Measurements from ENCODE around the gene ATOH1.

The ATOH1 gene, protein sequence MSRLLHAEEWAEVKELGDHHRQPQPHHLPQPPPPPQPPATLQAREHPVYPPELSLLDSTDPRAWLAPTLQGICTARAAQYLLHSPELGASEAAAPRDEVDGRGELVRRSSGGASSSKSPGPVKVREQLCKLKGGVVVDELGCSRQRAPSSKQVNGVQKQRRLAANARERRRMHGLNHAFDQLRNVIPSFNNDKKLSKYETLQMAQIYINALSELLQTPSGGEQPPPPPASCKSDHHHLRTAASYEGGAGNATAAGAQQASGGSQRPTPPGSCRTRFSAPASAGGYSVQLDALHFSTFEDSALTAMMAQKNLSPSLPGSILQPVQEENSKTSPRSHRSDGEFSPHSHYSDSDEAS
- total RNA-seq, result 0 to 0.08 (median 0) reads per million in 18 experiments

GRCh38 chr4:93828332-93828994, at the start of gene ATOH1:
Gene ATOH1 (plus strand): TSS chr4:93828753. CDS start chr4:93828927, 174 bp downstream.
- no peak for DNase-seq

DNA sequence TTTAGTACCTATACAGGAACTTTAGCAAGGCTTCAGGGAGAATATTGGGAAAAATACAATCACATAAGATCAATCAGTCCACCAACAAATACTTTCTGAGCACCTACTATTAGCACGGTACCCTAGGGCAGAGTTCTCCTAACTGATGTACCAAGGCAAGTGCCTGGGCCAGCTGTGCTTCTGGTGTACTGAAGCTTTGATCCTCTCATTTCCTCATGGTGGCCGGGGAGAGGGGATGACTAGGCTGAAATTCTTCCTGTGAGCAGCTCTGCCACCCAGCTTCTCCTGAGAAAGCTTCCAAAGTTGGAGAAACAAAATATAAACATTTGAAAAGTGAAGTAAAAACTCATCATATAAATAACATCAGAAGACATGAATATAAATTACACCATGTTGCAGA, 49.3 kb upstream of the ATOH1 start:
- no peak for DNase-seq

DNA sequence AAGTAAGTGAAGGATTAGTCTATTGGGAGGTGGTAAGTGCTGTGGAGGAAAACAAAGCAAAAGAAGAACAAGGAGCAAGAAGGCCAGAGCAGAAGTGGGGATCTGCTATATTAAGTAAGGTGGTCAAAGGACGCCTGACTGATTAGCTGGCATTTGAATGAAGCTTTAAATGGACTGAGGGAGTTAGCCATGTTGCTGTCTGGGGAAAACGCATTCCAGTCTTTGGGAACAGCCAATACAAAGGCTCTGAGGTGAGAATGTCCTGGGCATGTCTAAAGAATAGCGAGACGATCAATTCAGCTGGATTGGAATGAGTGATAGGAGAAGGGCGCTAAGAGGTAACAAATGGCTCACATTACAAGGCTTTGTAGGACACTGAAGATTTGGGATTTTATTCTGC, 48.5 kb upstream of the ATOH1 start:
- DNase-seq, result no peak

DNA sequence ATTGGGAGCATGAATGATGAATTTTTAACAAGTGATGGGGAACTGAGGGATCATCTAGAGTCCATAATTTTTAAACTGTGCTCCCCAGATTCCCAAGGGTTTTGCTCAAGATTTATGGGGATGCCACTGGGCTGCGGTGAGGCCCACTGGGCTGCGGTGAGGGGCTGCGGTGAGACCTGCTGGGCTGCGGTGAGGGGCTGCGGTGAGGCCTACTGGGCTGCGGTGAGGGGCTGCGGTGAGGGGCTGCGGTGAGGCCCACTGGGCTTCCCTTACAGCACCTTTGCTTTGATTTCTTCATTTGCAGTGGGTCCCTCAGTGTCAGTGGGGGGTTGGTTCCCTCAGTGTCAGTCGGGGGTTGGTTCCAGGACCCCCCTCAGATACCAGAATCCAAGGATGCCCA, 47.4 kb upstream of the ATOH1 start:
- DNase-seq, result no peak

DNA sequence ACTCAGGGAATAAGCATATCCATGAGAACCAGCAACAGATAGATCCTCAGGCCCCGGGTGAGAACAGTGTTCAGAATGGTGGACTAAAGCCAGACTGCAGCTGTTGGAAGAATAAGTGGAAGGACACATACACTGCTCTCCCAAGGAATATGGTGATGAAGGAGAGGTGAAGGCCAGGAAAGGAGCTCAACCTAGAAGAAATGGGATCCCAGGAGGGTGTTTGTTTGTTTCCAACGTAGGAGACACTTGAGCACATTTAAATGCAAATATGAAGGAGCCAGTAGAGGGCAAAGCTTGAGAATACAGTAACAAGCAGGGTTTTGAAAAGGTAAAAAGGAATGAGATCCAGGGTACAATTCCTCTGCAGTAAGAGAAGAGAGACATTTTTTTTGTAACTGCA, 42.4 kb upstream of the ATOH1 start:
- no peak for DNase-seq

DNA sequence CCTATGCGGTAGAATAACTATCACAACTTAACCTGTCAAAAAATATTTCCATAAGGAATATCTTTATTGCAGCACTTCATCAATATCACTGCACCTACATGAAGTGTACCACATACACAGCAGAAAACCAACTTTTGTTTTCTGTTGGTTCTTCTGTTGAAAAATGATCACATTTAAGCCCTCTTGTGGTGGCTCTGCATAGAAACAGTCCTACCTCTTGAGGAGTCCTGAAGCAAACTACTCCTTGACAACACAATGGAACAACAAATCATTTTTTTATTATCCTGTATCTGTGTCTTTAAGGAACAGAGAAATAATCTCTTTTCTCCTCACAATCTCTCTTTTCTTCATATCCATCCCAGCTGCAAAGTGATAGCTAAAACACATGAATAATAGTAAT, 39.8 kb upstream of the ATOH1 start:
- DNase-seq, result peak in 1 of 2 donors; percentile 8

DNA sequence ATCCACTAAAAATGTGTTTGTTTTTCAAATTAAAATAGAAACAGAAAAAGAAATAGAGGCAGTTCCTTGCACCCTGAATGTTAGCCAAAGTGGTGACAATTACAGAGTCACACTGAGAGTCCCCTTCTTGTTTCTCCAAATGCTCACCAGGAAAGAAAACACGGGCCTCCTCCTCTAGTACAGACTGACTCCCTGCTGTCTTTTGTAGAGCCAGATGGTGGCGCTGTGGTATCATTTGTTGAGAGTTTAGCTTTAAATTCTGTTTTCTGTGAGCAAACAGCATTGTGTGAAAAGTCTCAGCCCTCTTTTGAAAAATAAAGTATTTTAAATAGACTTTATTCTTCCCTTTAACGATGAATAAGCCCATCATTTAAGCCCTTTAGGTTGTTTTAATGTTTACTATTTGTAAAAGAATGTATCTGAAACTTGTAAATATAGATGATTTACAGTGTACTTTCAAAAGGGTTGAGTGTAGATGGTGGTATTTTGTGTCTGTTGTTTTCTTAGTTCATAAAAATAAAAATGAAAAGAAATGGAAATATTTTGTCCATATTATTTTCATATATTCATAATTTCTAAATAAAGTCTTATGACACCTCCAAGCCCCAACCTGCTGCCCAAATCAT, 36.9 kb upstream of the ATOH1 start:
- DNase-seq, result peak; percentile 69

DNA sequence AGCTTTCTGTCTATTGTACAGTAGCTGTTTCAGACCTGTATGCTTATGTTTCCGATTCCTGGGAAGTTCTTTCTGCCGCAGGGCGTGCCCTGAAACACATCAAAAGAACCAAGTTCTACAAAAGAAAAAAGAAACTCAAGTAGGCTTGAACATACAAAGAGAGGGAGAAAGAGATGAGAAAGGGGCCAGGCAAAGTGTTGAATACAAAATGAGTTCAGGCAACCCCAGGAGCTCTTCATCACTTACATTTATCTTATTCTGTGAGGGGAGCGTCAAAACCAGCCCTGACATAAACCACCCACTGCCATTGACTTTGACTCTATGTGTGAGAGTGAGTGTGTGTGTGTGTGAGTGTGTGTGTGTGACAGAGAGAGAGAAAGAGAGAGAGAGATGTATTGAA, 26.5 kb upstream of the ATOH1 start:
- no peak for DNase-seq

GRCh38 chr4:93809773-93810172, 18.8 kb upstream of the ATOH1 start:
- no peak for DNase-seq

GRCh38 chr4:93810340-93810992, 18.1 kb upstream of the ATOH1 start:
- DNase-seq, result no peak

- no peak for DNase-seq
These were observed 15.5 kb upstream of the ATOH1 start for GRCh38 chr4:93813092-93813491.

DNA sequence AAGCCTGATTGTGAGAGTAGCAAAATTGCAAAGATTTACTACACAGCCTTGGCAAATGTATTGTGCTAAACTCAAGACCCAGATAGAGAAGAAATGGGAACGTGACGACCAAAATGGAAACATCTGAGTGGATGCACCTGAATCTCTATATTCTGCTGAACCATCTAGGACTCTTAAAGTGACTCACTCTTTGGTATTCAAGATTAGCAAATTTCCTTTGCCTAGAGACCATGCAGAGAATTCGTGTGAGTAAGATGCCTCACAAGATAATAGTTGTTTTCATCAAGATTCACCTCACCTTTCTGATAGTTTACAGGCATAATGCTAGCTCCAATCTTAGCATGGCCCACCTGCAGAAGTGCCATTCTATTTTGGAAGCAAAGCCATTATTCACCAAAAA, 14.4 kb upstream of the ATOH1 start:
- DNase-seq, result no peak

- DNase-seq, result peak; percentile 91
These were observed 13.8 kb upstream of the ATOH1 start for GRCh38 chr4:93814722-93815121.

- DNase-seq, result no peak
These were observed 2.9 kb upstream of the ATOH1 start for GRCh38 chr4:93825551-93826216.

DNA sequence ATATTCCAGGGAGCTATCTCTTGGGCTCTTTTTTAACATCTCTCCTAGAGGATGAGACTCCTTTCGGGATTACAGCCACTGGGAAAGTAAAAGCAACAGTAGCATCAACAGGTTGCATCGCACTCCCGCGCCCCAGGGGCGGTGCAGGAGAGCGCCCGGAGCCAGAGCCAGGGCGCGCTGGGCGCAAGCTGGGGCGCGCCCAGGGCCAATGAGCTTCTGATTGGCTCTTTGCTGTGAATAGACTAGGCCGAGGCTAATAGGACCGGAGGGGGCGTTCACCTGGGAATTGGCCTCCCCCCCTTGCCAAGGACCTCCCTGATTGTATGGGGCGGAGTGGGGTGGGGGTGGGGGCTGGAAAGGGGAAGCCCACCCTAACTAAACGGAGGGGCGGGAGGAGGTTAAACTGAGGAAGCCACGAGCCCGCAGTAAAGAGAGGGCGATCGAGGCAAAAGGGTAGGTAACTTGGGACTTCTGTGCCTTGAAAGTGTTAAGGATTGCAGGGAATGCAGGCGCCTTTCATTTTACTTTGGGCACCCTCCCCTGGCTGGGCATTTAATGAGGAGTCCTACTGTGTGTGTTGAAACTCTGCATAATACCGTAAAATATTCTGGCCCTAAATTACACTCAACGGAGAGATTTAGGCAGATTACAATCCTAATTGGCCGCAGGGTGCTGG, 1.1 kb upstream of the ATOH1 start:
- no peak for DNase-seq

- no peak for DNase-seq
These were observed 654 bp downstream of the ATOH1 start for GRCh38 chr4:93828995-93829819.

GRCh38 chr4:93829820-93830687, 1.5 kb downstream of the ATOH1 start:
- no peak for DNase-seq

- no peak for DNase-seq
These were observed 3.4 kb downstream of the ATOH1 start for GRCh38 chr4:93831716-93832496.
